Measurements from ENCODE around the gene MXRA8.
A peak's percentile ranks its signal among the peaks of the same experiment; 100 is the strongest.
"Not testable (repeated sequence)": the region's sequence is repeated elsewhere in the genome, so short reads cannot be mapped to it uniquely, and the experiment has no call there.

MXRA8 gene

GRCh38 chr1:1390675-1391074 is 32.3 kb upstream of the MXRA8 start:
- no peak for DNase-seq

- no peak for DNase-seq
Measured at GRCh38 chr1:1388078-1388472, 29.7 kb upstream of the MXRA8 start.

DNA sequence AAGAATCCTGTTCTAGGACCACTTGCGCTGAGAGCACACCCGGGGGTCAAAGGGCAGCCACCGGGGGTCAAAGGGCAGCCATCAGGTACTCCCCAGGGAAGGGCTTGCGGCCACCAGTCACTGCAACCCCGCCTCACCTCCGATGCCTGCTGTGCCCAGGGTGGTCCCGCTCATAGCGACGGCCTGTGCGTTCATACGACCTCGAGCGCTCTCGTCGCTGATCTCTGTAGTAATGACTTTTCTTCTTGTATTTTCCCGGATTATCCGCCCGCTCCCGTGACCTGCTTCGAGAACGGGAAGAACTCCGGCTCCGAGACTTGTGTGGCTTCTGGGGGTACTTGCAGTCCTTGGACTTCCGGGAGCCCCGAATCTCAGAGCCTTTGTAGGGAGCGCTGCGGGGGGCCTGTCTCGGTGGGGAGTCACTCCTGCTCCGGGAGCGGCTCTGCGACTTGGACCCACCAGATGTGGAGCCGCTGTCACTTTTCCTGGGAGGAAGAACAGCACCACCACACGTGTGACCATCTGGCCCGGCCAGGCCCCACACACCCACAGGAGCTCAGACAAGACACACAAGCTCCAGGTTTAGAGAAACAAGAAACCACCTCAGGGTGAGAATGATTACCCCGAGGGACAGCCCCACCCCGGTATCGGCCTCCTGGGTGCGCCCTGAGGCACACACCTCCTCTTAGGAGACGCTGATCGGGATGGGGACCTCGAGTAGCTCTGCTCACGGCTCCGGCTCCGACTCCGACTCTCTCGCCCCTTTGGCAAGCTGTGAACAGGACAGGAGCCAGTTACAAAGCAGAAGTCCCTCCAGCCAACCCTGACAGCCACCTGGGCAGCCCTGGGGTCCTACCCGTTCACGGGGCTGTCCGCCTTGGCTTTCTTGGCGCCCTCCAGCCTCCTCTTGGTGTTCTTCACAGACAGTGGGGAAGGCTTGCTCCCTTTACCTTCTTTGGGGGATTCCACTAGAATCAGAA is 29.0 kb upstream of the MXRA8 start:
- DNase-seq = no peak

GRCh38 chr1:1385931-1386330 is 27.6 kb upstream of the MXRA8 start:
- no peak for DNase-seq

- not testable (repeated sequence) for DNase-seq
Measured at GRCh38 chr1:1385339-1385738, 27.0 kb upstream of the MXRA8 start.

GRCh38 chr1:1381294-1381693 is 22.9 kb upstream of the MXRA8 start:
- DNase-seq = no peak

DNA sequence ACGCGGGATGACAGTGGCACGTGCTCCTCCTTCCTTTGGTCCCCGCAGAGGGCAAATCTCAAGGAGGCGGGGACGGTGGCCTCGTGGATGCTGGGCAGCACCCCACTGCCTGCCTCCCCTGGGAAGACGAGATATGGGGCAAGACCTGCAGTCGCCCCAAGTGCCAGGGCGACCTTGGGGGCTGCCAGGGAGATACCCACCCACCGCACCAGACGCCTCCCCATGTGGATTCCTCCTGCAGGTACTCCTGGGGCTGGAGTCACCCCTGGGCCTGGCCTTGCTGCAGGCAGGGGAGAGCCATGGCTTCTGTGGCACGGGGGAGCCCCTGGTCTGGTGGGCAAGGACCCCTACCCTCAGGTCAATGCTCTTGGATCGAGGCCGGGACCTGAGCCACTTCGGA is 22.5 kb upstream of the MXRA8 start:
- DNase-seq = no peak

GRCh38 chr1:1377540-1378205 is 19.3 kb upstream of the MXRA8 start:
- DNase-seq = no peak

- no peak for DNase-seq
Measured at GRCh38 chr1:1376551-1377226, 18.3 kb upstream of the MXRA8 start.

DNA sequence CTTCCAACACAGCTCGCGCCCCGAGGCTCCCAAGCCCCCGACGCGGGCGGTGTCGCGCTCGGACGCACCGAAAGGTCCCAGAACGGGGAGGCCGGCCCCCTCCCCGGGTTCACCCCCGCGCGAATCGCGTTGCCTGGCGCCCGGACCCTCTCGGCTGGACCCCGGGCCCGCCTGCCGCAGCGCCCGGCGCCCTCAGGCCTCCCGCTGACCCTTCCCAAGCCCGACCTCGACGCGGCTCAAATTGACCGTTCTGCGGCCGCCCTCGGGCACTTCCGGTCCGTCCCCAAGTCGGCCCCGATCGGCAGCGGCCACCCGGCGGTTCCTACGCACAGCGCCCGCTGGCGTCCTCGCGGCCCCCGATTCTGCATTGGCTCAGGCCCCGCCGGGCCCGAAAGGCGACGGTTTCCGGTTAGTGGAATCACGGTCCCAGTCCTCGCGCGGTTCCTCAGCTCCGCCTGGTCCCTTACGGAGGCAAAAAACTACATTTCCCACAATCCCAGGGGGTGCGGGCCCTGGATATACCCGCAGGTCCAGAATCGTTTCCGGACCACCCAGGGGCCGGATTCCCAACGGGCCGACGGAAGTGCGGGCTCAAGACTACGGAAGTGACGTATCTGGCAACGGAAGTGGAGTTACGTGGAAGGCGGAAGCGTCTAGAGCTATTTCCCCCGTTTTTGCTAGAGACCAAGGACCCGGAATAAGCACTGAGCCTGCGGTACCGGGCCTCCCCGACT is 16.7 kb upstream of the MXRA8 start, which contains the start of gene AURKAIP1:
Gene AURKAIP1 (minus strand): TSS at position 279 of the 734 bp plus-strand sequence. CDS start 451 bp downstream, outside the sequence.
- peak; percentile 100 for DNase-seq

- DNase-seq = no peak
Measured at GRCh38 chr1:1374589-1374928, 16.2 kb upstream of the MXRA8 start.

GRCh38 chr1:1373815-1374588 is 15.6 kb upstream of the MXRA8 start:
- no peak for DNase-seq

GRCh38 chr1:1373051-1373814 is 14.9 kb upstream of the MXRA8 start:
- DNase-seq = no peak

DNA sequence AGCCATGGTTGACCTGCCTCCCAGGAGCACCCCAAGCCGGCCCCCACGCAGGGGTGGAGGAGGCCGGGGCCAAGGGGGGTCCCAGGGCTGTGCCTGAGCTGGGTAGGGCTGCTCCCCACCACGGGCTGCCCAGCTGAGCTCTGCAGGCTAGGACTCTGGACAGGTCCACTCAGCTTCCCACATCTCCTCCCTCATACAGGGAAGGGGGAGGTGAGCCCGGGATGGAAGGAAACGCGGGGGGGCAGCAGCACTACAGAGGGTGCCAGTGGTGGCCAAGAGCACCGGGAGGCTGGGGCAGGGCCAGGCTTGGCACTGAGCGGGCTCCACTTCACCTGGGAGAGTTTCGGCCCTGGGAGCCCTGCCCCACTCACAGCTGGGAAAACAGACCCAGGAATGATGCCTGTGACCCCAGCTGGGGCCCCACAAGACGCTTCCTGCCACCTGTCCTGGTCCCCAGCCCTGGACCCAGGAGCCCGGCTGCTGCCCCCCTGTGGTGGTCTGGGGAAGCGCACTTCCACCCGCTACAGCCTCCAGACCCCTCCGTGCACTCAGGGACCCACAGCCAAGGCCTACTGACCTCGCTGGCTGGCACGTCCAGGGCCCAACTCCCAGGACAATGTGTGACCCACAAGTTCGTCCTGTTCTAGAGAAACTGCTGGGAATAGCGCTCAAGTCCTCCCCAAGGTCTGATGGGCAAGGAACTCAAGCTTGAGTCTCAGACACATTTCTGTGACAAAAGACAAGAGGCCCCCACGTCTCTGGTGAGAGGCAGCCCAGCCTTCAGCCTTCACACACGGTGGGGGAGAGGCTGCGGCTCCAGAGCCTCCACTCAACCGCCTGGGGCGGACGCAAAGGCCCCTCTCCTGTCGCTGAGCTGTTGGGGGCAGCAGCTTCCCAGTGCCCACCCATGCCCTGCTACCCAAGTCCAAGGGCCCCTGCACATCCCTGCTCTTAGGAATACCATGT is 13.7 kb upstream of the MXRA8 start:
- peak; percentile 43 for DNase-seq

DNA sequence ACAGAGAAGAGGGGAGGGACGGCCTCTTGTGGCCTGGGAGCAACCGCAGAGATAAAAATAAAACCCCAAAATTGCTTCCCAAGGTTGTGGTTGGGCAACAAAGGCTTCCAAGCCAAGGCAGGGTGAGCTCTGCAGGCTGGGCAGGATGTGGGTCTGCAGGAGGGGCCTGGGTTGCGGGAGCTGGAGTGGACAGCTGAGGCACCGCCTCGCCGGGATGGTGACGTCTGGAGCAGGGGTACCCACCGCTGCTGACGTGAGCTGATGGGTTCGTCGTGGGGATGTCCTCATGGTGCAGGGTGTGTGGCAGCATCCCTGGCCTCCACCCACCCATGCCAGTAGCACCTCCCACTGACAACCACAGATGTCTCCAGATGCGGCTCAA is 13.0 kb upstream of the MXRA8 start:
- no peak for DNase-seq

DNA sequence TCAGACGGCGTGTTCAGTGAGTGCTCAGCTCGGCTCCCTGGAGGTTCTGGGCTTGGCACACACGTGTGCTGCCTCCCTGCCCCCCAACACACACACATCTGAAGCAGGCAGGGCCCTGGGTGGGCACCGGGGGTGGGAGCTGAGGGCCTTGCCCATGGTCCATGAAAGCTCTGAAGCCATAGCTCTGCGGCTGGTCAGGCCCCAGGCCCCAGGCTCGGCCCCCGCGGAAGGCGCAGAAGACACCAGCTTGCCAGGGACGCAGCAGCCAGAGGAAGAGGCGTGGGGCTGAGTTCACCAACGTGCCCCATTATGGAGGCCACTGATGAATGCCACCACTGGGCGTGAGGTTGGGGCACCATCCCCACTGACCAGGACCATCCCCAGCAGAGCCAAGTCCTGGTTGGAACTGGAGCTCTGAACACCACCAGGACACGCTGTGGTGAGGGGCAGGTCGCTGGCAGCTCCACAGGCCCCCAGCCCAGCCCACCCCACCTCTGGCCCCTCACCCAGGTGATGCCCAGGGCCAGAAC is 12.5 kb upstream of the MXRA8 start:
- DNase-seq = no peak

- not testable (repeated sequence) for DNase-seq
Measured at GRCh38 chr1:1370094-1370493, 11.7 kb upstream of the MXRA8 start.

DNA sequence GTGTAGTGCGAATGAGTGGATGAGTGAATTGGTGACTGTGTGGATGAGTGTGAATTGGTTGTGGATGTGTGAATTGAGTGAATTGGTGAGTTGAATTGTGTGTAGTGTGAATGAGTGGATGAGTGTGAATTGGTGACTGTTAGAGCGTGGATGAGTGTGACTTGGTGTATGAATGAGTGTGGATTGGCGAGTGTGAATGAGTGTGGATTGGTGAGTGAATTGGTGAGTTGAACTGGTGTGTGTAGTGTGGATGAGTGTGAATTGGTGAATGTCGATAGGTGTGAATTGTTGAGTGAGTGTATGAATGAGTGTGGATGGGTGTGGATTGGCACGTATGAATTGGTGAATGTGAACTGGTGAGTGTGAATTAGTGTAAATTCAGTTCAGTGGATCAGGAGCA is 9.0 kb upstream of the MXRA8 start:
- no peak for DNase-seq

GRCh38 chr1:1366699-1367066 is 8.3 kb upstream of the MXRA8 start:
- no peak for DNase-seq
